ENCODE results near the gene ERMN. TPM values are rescaled to one million over a fixed set of nuclear protein-coding genes. Genes with fewer than 3 reads are reported as not detected.

The ERMN gene
- total and polyA plus RNA-seq, 8 donors: 0.43 to 5.7 (median 0.58) TPM; not detected in 5

- no peaks in the 10 kb centered on the region for H3K36me3 ChIP-seq
- H3K4me3 ChIP-seq: no peak overlapping the region
- no peaks in the 10 kb centered on the region for H3K27me3 ChIP-seq
- H3K9me3 ChIP-seq: no peaks in the 10 kb centered on the region
- WGBS, 5 donors: 83 to 91% (median 89%) methylated on average over 2 of the region's 2 CpGs
- TF ChIP-seq POLR2A (IDR thresholded peaks at IDR 0.05) (no peak), EP300 (IDR thresholded peaks at IDR 0.05) (no peak), POLR2AphosphoS5 (IDR thresholded peaks at IDR 0.05) (no peak)
- TF ChIP-seq, protein P1, sequence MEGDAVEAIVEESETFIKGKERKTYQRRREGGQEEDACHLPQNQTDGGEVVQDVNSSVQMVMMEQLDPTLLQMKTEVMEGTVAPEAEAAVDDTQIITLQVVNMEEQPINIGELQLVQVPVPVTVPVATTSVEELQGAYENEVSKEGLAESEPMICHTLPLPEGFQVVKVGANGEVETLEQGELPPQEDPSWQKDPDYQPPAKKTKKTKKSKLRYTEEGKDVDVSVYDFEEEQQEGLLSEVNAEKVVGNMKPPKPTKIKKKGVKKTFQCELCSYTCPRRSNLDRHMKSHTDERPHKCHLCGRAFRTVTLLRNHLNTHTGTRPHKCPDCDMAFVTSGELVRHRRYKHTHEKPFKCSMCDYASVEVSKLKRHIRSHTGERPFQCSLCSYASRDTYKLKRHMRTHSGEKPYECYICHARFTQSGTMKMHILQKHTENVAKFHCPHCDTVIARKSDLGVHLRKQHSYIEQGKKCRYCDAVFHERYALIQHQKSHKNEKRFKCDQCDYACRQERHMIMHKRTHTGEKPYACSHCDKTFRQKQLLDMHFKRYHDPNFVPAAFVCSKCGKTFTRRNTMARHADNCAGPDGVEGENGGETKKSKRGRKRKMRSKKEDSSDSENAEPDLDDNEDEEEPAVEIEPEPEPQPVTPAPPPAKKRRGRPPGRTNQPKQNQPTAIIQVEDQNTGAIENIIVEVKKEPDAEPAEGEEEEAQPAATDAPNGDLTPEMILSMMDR (IDR thresholded peaks at IDR 0.05): no peak
- intact Hi-C loops (cut with DNase I; ENCODE audit: low total_unique reads): loop anchor here (10.0 kb wide), 1 partner anchor 175 kb away; no protein-coding TSS in a partner anchor
- no peak for DNase-seq
- peaks cover 0 to 4% (median 0%) of the 10 kb centered on the region in 4 donors for H3K4me1 ChIP-seq
- no peak overlapping the region for H3K27ac ChIP-seq
Observed at GRCh38 chr2:157319795-157320194, 5.8 kb downstream of the ERMN start.

GRCh38 chr2:157318884-157319283 lies 6.7 kb downstream of the ERMN start:
- intact Hi-C loops (cut with DNase I; ENCODE audit: low total_unique reads): no loop called here
- no peaks in the 10 kb centered on the region for H3K27me3 ChIP-seq
- no peak for TF ChIP-seq POLR2A (IDR thresholded peaks at IDR 0.05)
- no peak for TF ChIP-seq EP300 (IDR thresholded peaks at IDR 0.05)
- TF ChIP-seq, protein P1 (IDR thresholded peaks at IDR 0.05): no peak
- no peak for TF ChIP-seq POLR2AphosphoS5 (IDR thresholded peaks at IDR 0.05)
- no peak overlapping the region for H3K27ac ChIP-seq
- no peaks in the 10 kb centered on the region for H3K36me3 ChIP-seq
- no peak overlapping the region for H3K4me3 ChIP-seq
- H3K4me1 ChIP-seq: no peaks in the 10 kb centered on the region
- no peaks in the 10 kb centered on the region for H3K9me3 ChIP-seq
- WGBS, 5 donors: 95 to 99% (median 98%) methylated on average over 2 of the region's 2 CpGs
- DNase-seq: no peak

DNA sequence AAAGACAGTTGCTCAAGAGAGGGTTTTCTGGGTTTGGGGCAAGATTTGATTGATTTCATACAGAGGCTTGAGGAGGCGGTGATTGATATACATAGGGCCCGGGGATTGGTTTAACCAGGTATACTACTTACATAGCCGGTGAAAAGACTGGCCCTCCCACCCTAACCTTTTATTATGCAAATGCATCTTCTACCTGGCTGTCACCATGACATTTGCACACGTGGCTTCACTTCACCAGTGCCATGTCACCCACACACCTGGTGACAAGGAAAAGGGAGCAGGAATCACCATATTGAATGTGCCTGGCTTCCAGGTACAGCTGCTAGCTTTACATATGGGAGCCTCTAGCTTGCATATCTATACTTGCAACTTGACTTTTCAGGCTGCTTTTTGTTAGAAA lies 9.7 kb downstream of the ERMN start:
- no peak overlapping the region for H3K4me3 ChIP-seq
- TF ChIP-seq, protein P1 (IDR thresholded peaks at IDR 0.05): no peak
- TF ChIP-seq POLR2AphosphoS5 (IDR thresholded peaks at IDR 0.05) (no peak), POLR2A (IDR thresholded peaks at IDR 0.05) (no peak), EP300 (IDR thresholded peaks at IDR 0.05) (no peak)
- no peaks in the 10 kb centered on the region for H3K9me3 ChIP-seq
- DNase-seq: no peak
- no peak overlapping the region for H3K27ac ChIP-seq
- no peaks in the 10 kb centered on the region for H3K36me3 ChIP-seq
- H3K27me3 ChIP-seq: no peaks in the 10 kb centered on the region
- no peaks in the 10 kb centered on the region for H3K4me1 ChIP-seq
- WGBS, 5 donors: 68 to 83% (median 80%) methylated on average over 4 of the region's 4 CpGs
- intact Hi-C loops (cut with DNase I; ENCODE audit: low total_unique reads): no loop called here

- Histone ChIP-seq H3K4me3 (no peak overlapping the region), H3K36me3 (no peaks in the 10 kb centered on the region), H3K27ac (no peak overlapping the region), H3K9me3 (no peaks in the 10 kb centered on the region), H3K4me1 (no peaks in the 10 kb centered on the region), H3K27me3 (no peaks in the 10 kb centered on the region)
- intact Hi-C loops (cut with DNase I; ENCODE audit: low total_unique reads): no loop called here
- TF ChIP-seq POLR2AphosphoS5 (IDR thresholded peaks at IDR 0.05) (no peak), POLR2A (IDR thresholded peaks at IDR 0.05) (no peak), EP300 (IDR thresholded peaks at IDR 0.05) (no peak)
- TF ChIP-seq, protein P1 (IDR thresholded peaks at IDR 0.05): no peak
- 94 to 100% (median 96%) methylated on average over 1 of the region's 1 CpG for WGBS, 5 donors
- no peak for DNase-seq
Observed at GRCh38 chr2:157312866-157313486, 12.6 kb downstream of the ERMN start.
